HUES48 (cell line): ENCODE results near the gene GYPA.
"Not testable (repeated sequence)": the region's sequence is repeated elsewhere in the genome, so short reads cannot be mapped to it uniquely, and the experiment has no call there.

Source experiments
- H3K27ac ChIP-seq: one replicate; pipeline ENCODE4 v1.7.0; 2013; ENCODE audit warnings: low read depth, low read length, inconsistent platforms
- H3K27me3 ChIP-seq: 2 replicates; pipeline ENCODE4 v1.6.1; 2013; ENCODE audit warnings: mild to moderate bottlenecking, low read length; ENCODE audit not compliant: control insufficient read depth, insufficient read depth
- H3K36me3 ChIP-seq: 2 replicates; pipeline ENCODE4 v1.6.1; 2013; ENCODE audit warnings: low read length; ENCODE audit not compliant: control insufficient read depth, insufficient read depth
- H3K4me1 ChIP-seq: 2 replicates; pipeline ENCODE4 v1.6.1; 2013; ENCODE audit warnings: mild to moderate bottlenecking, low read length; ENCODE audit not compliant: control insufficient read depth, insufficient read depth
- H3K4me3 ChIP-seq: 2 replicates; pipeline ENCODE4 v1.5.1; 2013; ENCODE audit warnings: mild to moderate bottlenecking, low read depth, low read length
- H3K9ac ChIP-seq: 2 replicates; pipeline ENCODE4 v1.6.1; 2013; ENCODE audit warnings: mild to moderate bottlenecking, low read depth, low read length, moderate library complexity
- H3K9me3 ChIP-seq: 2 replicates; pipeline ENCODE4 v1.6.1; 2013; ENCODE audit warnings: low read length; ENCODE audit not compliant: control insufficient read depth, insufficient read depth

The GYPA gene

DNA sequence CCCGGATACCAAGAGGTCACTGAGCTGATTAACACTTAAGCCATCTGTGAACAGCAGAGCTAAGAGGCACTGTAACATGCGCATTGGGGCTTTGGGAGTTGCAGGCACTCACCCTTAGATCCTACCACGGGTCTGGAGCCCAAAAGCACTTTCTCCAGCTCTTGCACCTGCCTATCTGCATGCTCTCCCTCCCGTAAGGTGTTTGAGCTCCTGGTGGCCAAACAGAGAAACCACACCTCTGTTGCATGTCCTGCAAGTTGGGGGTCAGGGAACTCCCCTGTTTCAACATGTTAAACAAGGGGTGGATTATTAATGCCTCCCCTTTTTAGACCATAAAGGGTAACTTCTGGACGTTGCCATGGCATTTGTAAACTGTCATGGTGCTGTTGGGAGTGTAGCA lies 49.8 kb downstream of the GYPA start:
- H3K36me3 ChIP-seq, result no peaks in the 10 kb centered on the region
- H3K27me3 ChIP-seq, result no peaks in the 10 kb centered on the region
- H3K4me3 ChIP-seq, result no peak overlapping the region
- H3K4me1 ChIP-seq, result no peaks in the 10 kb centered on the region
- no peaks in the 10 kb centered on the region for H3K9me3 ChIP-seq
- H3K9ac ChIP-seq, result no peak overlapping the region
- no peak overlapping the region for H3K27ac ChIP-seq

DNA sequence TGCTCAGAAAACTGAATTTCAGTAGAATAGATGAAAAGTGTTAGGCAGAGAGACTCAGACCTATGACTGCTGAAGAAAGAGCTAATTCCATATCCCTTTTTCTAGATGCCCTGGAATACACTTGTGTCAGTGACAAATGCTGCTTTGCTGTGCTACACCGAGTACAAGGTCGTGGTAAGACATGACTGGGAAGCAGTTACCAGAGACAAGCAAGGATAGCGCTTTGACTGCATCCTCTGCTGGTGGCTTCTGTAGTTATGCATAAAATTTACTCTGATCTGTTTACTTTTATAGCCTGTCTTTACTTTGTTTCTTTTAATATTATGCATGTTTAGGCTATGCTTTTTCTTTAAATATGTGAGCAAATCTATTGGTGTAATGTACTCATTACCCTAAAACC lies 58.5 kb downstream of the GYPA start:
- not testable (repeated sequence) for H3K4me1 ChIP-seq, H3K36me3 ChIP-seq, H3K9ac ChIP-seq, H3K9me3 ChIP-seq, H3K27me3 ChIP-seq, H3K4me3 ChIP-seq, H3K27ac ChIP-seq

DNA sequence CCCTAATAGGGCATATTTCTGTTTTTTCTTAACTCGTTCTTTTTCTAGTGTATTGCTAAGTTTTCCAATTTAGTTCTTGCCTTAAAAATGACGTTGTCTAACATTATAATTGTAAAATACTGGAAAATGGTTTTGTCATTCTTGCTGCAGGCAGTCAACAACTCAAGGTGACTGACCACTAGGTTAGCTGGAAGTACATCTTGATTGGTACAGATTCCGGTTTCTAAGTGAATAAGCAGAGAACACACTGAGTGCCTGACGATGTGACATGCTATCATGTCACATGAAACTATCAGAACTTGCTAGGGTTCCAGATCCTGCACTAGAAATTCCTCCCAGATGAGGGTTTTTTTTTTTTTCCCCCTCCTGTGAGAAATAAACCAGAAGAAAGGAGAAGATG lies 60.4 kb downstream of the GYPA start:
- not testable (repeated sequence) for H3K27me3 ChIP-seq

DNA sequence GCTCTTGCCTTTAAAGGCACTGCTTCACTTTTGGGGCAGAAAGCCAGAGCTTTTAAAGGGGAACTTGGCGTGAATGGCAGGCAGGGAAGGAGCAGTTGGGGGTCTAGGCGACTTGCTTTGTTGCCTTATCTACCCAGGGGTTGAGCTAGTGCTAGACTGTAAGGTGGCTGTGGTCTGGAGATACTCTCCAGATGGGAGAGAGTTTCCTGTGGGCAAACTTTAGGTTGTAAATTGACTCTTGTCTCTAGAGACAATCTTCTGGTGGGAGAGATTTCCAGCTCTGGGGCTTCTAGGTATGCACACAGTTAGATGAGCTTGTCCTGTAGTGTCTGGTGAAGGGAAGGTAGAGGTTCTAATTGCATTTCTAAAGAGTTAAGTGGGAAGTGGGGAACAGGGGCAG lies 61.8 kb downstream of the GYPA start:
- not testable (repeated sequence) for H3K36me3 ChIP-seq, H3K27me3 ChIP-seq, H3K9ac ChIP-seq, H3K27ac ChIP-seq, H3K4me1 ChIP-seq, H3K9me3 ChIP-seq, H3K4me3 ChIP-seq

More for the DNA sequence above, 60.4 kb downstream of the GYPA start:
- not testable (repeated sequence) for H3K27ac ChIP-seq, H3K9me3 ChIP-seq, H3K36me3 ChIP-seq, H3K4me3 ChIP-seq, H3K9ac ChIP-seq, H3K4me1 ChIP-seq

DNA sequence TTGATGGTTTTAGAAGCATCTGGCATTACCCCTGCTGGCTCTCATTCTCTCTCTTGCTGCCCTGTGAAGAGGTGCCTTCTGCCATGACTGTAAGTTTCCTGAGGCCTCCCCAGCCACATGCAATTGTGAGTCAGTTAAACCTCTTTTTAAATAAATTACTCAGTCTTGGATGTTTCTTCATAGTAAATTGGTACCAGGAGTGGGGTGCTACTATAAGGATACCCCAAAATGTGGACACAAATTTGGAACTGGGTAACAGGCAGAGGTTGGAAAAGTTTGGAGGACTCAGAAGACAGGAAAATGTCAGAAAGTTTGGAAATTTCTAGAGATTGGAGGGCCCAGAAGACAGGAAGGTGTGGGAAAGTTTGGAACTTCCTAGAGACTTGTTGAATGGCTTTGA lies 79.0 kb downstream of the GYPA start:
- not testable (repeated sequence) for H3K27me3 ChIP-seq, H3K9me3 ChIP-seq, H3K4me1 ChIP-seq, H3K4me3 ChIP-seq, H3K36me3 ChIP-seq, H3K9ac ChIP-seq, H3K27ac ChIP-seq

DNA sequence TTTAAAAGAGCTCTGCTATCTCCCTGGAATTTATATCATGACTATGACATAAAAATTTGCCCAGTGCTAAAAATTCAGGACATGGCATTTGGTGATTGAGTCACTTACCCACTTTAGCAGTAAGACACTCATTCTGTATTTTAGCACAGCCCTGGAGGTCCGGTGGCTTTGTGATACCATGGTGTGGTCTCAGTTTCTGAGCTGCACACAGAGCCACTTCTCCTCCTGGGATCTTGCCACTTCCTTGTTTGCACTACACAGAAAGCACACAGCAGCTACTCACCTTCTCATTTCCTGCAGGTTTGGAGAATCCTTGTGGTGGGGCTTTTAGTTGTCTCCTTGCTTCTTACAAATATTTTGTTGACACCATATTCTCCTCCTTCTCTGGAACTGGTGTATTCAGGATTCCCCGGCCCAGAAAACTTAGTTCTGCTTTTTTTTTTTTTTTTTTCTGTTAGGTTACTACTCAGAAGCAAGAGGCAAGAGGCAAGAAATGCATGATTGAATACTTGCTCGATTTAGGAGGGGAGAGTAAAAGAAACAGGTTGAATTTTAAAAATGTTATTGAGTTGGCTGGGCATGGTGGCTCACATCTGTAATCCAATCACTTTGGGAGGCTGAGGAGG lies 80.2 kb downstream of the GYPA start:
- H3K36me3 ChIP-seq, H3K9ac ChIP-seq, H3K4me3 ChIP-seq, H3K27me3 ChIP-seq, H3K9me3 ChIP-seq, H3K4me1 ChIP-seq, H3K27ac ChIP-seq: not testable (repeated sequence)
